NOMO-1 treated with dmso at 0.1 percent for 144 hours (cell line): ENCODE data around the gene ZC3H11A.

Experiments used
- DNase-seq: peaks from one replicate; lab custom pipeline; 2025; ENCODE audit not compliant: unreplicated experiment; lab: John Stamatoyannopoulos, UW

The ZC3H11A gene

GRCh38 chr1:203839081-203839480 is 43.7 kb downstream of the ZC3H11A start:
- DNase-seq = no peak

- no peak for DNase-seq
Observed at GRCh38 chr1:203840208-203840808, 44.9 kb downstream of the ZC3H11A start.

GRCh38 chr1:203842559-203842876 is 47.1 kb downstream of the ZC3H11A start:
- DNase-seq = no peak

DNA sequence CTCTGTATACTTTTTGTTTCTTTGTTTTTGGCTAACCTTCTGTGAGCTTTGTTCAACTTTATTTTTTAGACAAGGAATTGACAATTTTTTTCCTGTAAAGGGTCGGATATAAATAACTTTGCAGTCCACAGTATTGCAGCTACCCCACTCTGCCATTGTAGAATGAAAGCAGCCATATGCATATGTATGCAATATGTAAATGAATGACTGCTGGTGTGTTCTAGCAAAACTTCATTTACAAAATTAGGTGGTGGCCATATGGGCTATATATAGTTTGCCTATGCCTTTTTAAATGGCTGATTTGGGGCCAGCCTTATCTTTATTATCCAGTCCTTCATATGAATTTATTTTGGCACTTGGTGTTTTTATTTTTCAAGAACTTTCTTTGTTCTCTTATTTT is 48.0 kb downstream of the ZC3H11A start:
- DNase-seq = no peak
